ENCODE results near the gene TUFT1.

TUFT1 gene

GRCh38 chr1:151512801-151513625 is 27.1 kb upstream of the TUFT1 start:
- no peak overlapping the region for H3K4me3 ChIP-seq (ENCODE audit: low read depth, low read length)
- no peak overlapping the region for H3K27ac ChIP-seq
- no peaks in the 10 kb centered on the region for H3K36me3 ChIP-seq (replicated peaks)
- DNase-seq = no peak
- in situ Hi-C loops (cut with HindIII; ENCODE audit: low pct_ligation_motif_present, low sequenced_read_pairs) = no loop called here
- no peak for TF ChIP-seq CTCF (IDR thresholded peaks at IDR 0.05; ENCODE audit: low read depth, low read length, missing control alignments)
- no peaks in the 10 kb centered on the region for H3K27me3 ChIP-seq (replicated peaks)

GRCh38 chr1:151513626-151514121 is 26.4 kb upstream of the TUFT1 start:
- Histone ChIP-seq H3K36me3 (replicated peaks) (no peaks in the 10 kb centered on the region), H3K27ac (no peak overlapping the region), H3K4me3 (ENCODE audit: low read depth, low read length) (no peak overlapping the region), H3K27me3 (replicated peaks) (no peaks in the 10 kb centered on the region)
- no peak for DNase-seq
- no peak for TF ChIP-seq CTCF (IDR thresholded peaks at IDR 0.05; ENCODE audit: low read depth, low read length, missing control alignments)
- in situ Hi-C loops (cut with HindIII; ENCODE audit: low pct_ligation_motif_present, low sequenced_read_pairs) = no loop called here

- no peaks in the 10 kb centered on the region for H3K27me3 ChIP-seq (replicated peaks)
- in situ Hi-C loops (cut with HindIII; ENCODE audit: low pct_ligation_motif_present, low sequenced_read_pairs) = no loop called here
- H3K4me3 ChIP-seq (ENCODE audit: low read depth, low read length) = no peak overlapping the region
- DNase-seq = no peak
- no peak for TF ChIP-seq CTCF (IDR thresholded peaks at IDR 0.05; ENCODE audit: low read depth, low read length, missing control alignments)
- H3K27ac ChIP-seq = no peak overlapping the region
- no peaks in the 10 kb centered on the region for H3K36me3 ChIP-seq (replicated peaks)
Measured at GRCh38 chr1:151514366-151514765, 25.7 kb upstream of the TUFT1 start.

GRCh38 chr1:151515265-151515664 is 24.8 kb upstream of the TUFT1 start:
- Histone ChIP-seq H3K4me3 (ENCODE audit: low read depth, low read length) (no peak overlapping the region), H3K27me3 (replicated peaks) (no peaks in the 10 kb centered on the region), H3K36me3 (replicated peaks) (no peaks in the 10 kb centered on the region), H3K27ac (no peak overlapping the region)
- in situ Hi-C loops (cut with HindIII; ENCODE audit: low pct_ligation_motif_present, low sequenced_read_pairs) = no loop called here
- no peak for DNase-seq
- TF ChIP-seq CTCF (IDR thresholded peaks at IDR 0.05; ENCODE audit: low read depth, low read length, missing control alignments) = no peak

- Histone ChIP-seq H3K27ac (no peak overlapping the region), H3K27me3 (replicated peaks) (no peaks in the 10 kb centered on the region), H3K36me3 (replicated peaks) (no peaks in the 10 kb centered on the region), H3K4me3 (ENCODE audit: low read depth, low read length) (no peak overlapping the region)
- in situ Hi-C loops (cut with HindIII; ENCODE audit: low pct_ligation_motif_present, low sequenced_read_pairs) = no loop called here
- TF ChIP-seq CTCF (IDR thresholded peaks at IDR 0.05; ENCODE audit: low read depth, low read length, missing control alignments) = no peak
- no peak for DNase-seq
Measured at GRCh38 chr1:151516031-151516511, 24.0 kb upstream of the TUFT1 start.
